HCT116 (cell line): ENCODE data around the gene MIPEP. TPM values are rescaled to one million over a fixed set of nuclear protein-coding genes. Genes with fewer than 3 reads are reported as not detected.

ENCODE experiments used
- ATAC-seq: fragments of 200-7000 bp; cut with Tn5 transposase; 2 replicates; pipeline ENCODE4 v1.9.1; 2020; ENCODE audit warnings: mild to moderate bottlenecking, moderate library complexity
- BruUV-seq: library from RNA; stranded (reverse); fragments of 400-500 nt; replicated peaks from 2 replicates; lab custom pipeline; 2021; lab: Mats Ljungman, UMichigan
- CTCF ChIA-PET: fragments of 300-600 bp; sonication (Branson Sonifier 250); formaldehyde crosslinking; loops from one replicate; lab custom pipeline; 2021; ENCODE audit warnings: antibody characterized with exemption; lab: Charles Lee
- POLR2A ChIA-PET: fragments of 300-600, 350-600 bp; sonication (Branson Sonifier 250); formaldehyde crosslinking; loops from one replicate; lab custom pipeline; 2021; ENCODE audit warnings: antibody characterized with exemption; lab: Charles Lee
- RAD21 ChIA-PET, 2 experiments: fragments of 300-600 bp; sonication (Branson Sonifier 250); formaldehyde crosslinking; loops; one replicate each; lab custom pipeline; 2023; ENCODE audit warnings: low total read pairs in 2 of 2; ENCODE audit not compliant: uncharacterized antibody in 2 of 2, unreplicated experiment in 2 of 2, low non-redundant PET in 1 of 2; lab: Charles Lee
- DNase-seq: peaks from one replicate; pipeline ENCODE4 v3.0.0-alpha.2; 2010; ENCODE audit warnings: low read depth, low spot score
- H2AFZ ChIP-seq: fragments of 200-600 bp; shearing (Covaris generic), sonication (generic); 2 replicates; pipeline ENCODE4 v1.6.1; 2017; ENCODE audit warnings: low read depth, mixed run types, mixed read lengths, antibody characterized with exemption, low read length; ENCODE audit not compliant: poor library complexity, severe bottlenecking
- H3K27ac ChIP-seq: 2 replicates; pipeline ENCODE4 v1.5.1; 2012; ENCODE audit warnings: low read depth, low read length
- H3K27me3 ChIP-seq: fragments of 200-600 bp; sonication (generic); 2 replicates; pipeline ENCODE4 v1.6.1; 2016; ENCODE audit warnings: mixed run types, low read length, mixed read lengths; ENCODE audit not compliant: insufficient read depth
- H3K36me3 ChIP-seq, 2 experiments: fragments of 200-500 bp in 1 of 2; fragments of 200-600 bp in 1 of 2; sonication (Bioruptor generic) in 1 of 2; sonication (generic) in 1 of 2; 2 replicates each; pipeline versions ENCODE4 v1.5.1 to v1.6.1; 2014 to 2016; ENCODE audit warnings: low read length in 2 of 2, inconsistent platforms in 1 of 2, mixed read lengths in 1 of 2, mixed run types in 1 of 2; ENCODE audit not compliant: insufficient read depth in 2 of 2, control insufficient read depth in 1 of 2
- H3K4me1 ChIP-seq, 2 experiments: fragments of 200-600 bp in 1 of 2; sonication (generic) in 1 of 2; 2 replicates each; pipeline versions ENCODE4 v1.5.1 to v1.6.1; 2012 to 2017; ENCODE audit warnings: low read length in 2 of 2, inconsistent platforms in 1 of 2, mild to moderate bottlenecking in 1 of 2, mixed read lengths in 1 of 2, mixed run types in 1 of 2, moderate library complexity in 1 of 2; ENCODE audit not compliant: insufficient read depth in 2 of 2, control insufficient read depth in 1 of 2
- H3K4me2 ChIP-seq: fragments of 200-600 bp; sonication (generic); 2 replicates; pipeline ENCODE4 v1.6.1; 2017; ENCODE audit warnings: mixed run types, low read length, mixed read lengths
- H3K4me3 ChIP-seq, 2 experiments: fragments of 200-600 bp in 1 of 2; sonication (generic) in 1 of 2; replicated peaks in 1 of 2; 2 replicates each; pipeline ENCODE4 v1.5.1; 2011 to 2016; ENCODE audit warnings: low read length in 2 of 2, control low read depth in 1 of 2, low read depth in 1 of 2, mild to moderate bottlenecking in 1 of 2, mixed read lengths in 1 of 2, mixed run types in 1 of 2
- H3K79me2 ChIP-seq: fragments of 200-600 bp; sonication (generic); 2 replicates; pipeline ENCODE4 v1.6.1; 2017; ENCODE audit warnings: mild to moderate bottlenecking, mixed run types, low read length, moderate library complexity, mixed read lengths; ENCODE audit not compliant: insufficient read depth
- H3K9ac ChIP-seq: fragments of 200-600 bp; sonication (generic); 2 replicates; pipeline ENCODE4 v1.6.1; 2016; ENCODE audit warnings: low read length, mixed read lengths
- H3K9me2 ChIP-seq: fragments of 200-600 bp; sonication (generic), shearing (Covaris generic); 2 replicates; pipeline ENCODE4 v1.6.1; 2017; ENCODE audit warnings: mixed run types, mild to moderate bottlenecking, moderate library complexity; ENCODE audit not compliant: insufficient read depth
- H3K9me3 ChIP-seq, 2 experiments: fragments of 200-500 bp in 1 of 2; fragments of 200-600 bp in 1 of 2; sonication (Bioruptor generic) in 1 of 2; sonication (generic) in 1 of 2; 2 replicates each; pipeline ENCODE4 v1.6.1; 2014 to 2017; ENCODE audit warnings: low read length in 2 of 2, mixed read lengths in 2 of 2, inconsistent platforms in 1 of 2, low read depth in 1 of 2, mild to moderate bottlenecking in 1 of 2, mixed run types in 1 of 2, moderate library complexity in 1 of 2; ENCODE audit not compliant: control insufficient read depth in 1 of 2, insufficient read depth in 1 of 2
- H4K20me1 ChIP-seq: fragments of 200-600 bp; sonication (generic), shearing (Covaris generic); 2 replicates; pipeline ENCODE4 v1.6.1; 2017; ENCODE audit warnings: mixed run types, mild to moderate bottlenecking, moderate library complexity; ENCODE audit not compliant: insufficient read depth
- CBX3 ChIP-seq: IDR thresholded peaks from 2 replicates; pipeline ENCODE4 v1.6.1; 2012; ENCODE audit warnings: low read depth
- EGR1 ChIP-seq: IDR thresholded peaks from 2 replicates; pipeline ENCODE4 v1.6.1; 2012; ENCODE audit warnings: low read depth
- EZH2 ChIP-seq: fragments of 200-600 bp; sonication (generic); IDR thresholded peaks from 2 replicates; pipeline ENCODE4 v1.6.1; 2017; ENCODE audit warnings: antibody characterized with exemption, mixed run types
- EZH2phosphoT487 ChIP-seq: fragments of 200-600 bp; IDR thresholded peaks from 2 replicates; pipeline ENCODE4 v1.6.1; 2018; ENCODE audit warnings: antibody characterized with exemption, borderline replicate concordance
- FOSL1 ChIP-seq: IDR thresholded peaks from 2 replicates; pipeline ENCODE4 v1.6.1; 2012; ENCODE audit warnings: low read depth
- POLR2A ChIP-seq: IDR thresholded peaks from 2 replicates; pipeline ENCODE4 v1.7.0; 2011; ENCODE audit warnings: borderline replicate concordance; ENCODE audit not compliant: insufficient read depth, insufficient read length; ENCODE audit errors: extremely low read depth
- POLR2AphosphoS5 ChIP-seq: IDR thresholded peaks from 2 replicates; pipeline ENCODE4 v1.6.1; 2011; ENCODE audit warnings: mild to moderate bottlenecking, low read depth, low read length, moderate library complexity
- RAD21 ChIP-seq: IDR thresholded peaks from 2 replicates; pipeline ENCODE4 v1.6.1; 2012; ENCODE audit warnings: low read depth, mild to moderate bottlenecking
- SP1 ChIP-seq: IDR thresholded peaks from 2 replicates; pipeline ENCODE4 v1.6.1; 2012; ENCODE audit warnings: low read depth
- TCF7L2 ChIP-seq: IDR thresholded peaks from 2 replicates; pipeline ENCODE4 v1.7.0; 2011; ENCODE audit warnings: borderline replicate concordance, inconsistent platforms; ENCODE audit not compliant: insufficient read depth, insufficient read length; ENCODE audit errors: extremely low read depth
- YY1 ChIP-seq: IDR thresholded peaks from 2 replicates; pipeline ENCODE4 v1.6.1; 2011; ENCODE audit warnings: low read length, low read depth, moderate library complexity, mild to moderate bottlenecking; ENCODE audit not compliant: insufficient replicate concordance; ENCODE audit errors: extremely low read depth
- ZFX ChIP-seq: fragments of 450-650 bp; IDR thresholded peaks from 2 replicates; pipeline ENCODE4 v1.6.1; 2017
- ZNF274 ChIP-seq: fragments of 200-500 bp; sonication (Bioruptor generic); IDR thresholded peaks from 2 replicates; pipeline ENCODE4 v1.6.1; 2014; ENCODE audit warnings: mild to moderate bottlenecking, low read depth, low read length, inconsistent platforms
- intact Hi-C: fragments of 100-400 bp; cut with micrococcal nuclease; formaldehyde crosslinking; loops from 2 replicates; pipeline ENCODE4 v1.10.0; 2022
- total RNA-seq: library from RNA; stranded (reverse); gene quantifications from one replicate; pipeline ENCODE4 v1.2.1, GENCODE V29; 2021; ENCODE audit not compliant: unreplicated experiment
- TF ChIP-seq, protein P1 (sequence below): IDR thresholded peaks from 2 replicates; pipeline ENCODE4 v1.6.1; 2011; ENCODE audit warnings: mild to moderate bottlenecking, low read length, moderate library complexity; ENCODE audit not compliant: insufficient replicate concordance; ENCODE audit errors: extremely low read depth
- TF ChIP-seq, protein P2 (sequence below): IDR thresholded peaks from 2 replicates; pipeline ENCODE4 v1.6.1; 2012
- TF ChIP-seq, protein P3 (sequence below), 3 experiments: fragments of 200-600 bp in 1 of 3; sonication (generic) in 1 of 3; IDR thresholded peaks in 2 of 3; conservative IDR thresholded peaks in 1 of 3; 2 replicates each; pipeline ENCODE4 v1.5.1; 2012 to 2017; ENCODE audit warnings: low read depth in 2 of 3, low read length in 2 of 3, antibody characterized with exemption in 1 of 3, borderline replicate concordance in 1 of 3, control low read depth in 1 of 3, mild to moderate bottlenecking in 1 of 3, mixed read lengths in 1 of 3, mixed run types in 1 of 3, moderate library complexity in 1 of 3; ENCODE audit not compliant: insufficient read depth in 1 of 3
- TF ChIP-seq, protein P4 (sequence below): IDR thresholded peaks from 2 replicates; pipeline ENCODE4 v1.6.1; 2012; ENCODE audit warnings: low read depth

Gene MIPEP
- total RNA-seq, 1 experiment from 2014 or later: 33.3 TPM

DNA sequence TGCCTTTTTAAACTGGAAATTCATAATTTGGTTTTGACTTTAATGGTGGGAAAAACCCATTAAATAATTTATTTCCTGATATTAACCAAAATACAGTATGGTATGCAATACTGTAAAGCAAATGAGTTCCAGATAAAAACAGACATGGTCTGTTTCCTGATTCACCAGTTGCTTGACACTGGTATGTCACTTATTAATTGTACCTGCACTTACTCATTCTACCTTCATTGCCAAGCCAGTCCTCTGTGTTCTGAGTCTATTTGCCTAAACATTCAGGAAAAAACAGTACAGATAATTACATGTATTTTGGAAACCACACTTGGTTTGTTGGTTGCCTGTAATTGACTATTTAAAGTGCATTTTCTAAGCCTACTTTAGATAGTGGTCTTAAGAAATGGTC, 159.7 kb downstream of the MIPEP start (continued):
- TF ChIP-seq EGR1 (no peak), POLR2A (no peak), EZH2phosphoT487 (no peak), ZNF274 (no peak)
- TF ChIP-seq, protein P1, sequence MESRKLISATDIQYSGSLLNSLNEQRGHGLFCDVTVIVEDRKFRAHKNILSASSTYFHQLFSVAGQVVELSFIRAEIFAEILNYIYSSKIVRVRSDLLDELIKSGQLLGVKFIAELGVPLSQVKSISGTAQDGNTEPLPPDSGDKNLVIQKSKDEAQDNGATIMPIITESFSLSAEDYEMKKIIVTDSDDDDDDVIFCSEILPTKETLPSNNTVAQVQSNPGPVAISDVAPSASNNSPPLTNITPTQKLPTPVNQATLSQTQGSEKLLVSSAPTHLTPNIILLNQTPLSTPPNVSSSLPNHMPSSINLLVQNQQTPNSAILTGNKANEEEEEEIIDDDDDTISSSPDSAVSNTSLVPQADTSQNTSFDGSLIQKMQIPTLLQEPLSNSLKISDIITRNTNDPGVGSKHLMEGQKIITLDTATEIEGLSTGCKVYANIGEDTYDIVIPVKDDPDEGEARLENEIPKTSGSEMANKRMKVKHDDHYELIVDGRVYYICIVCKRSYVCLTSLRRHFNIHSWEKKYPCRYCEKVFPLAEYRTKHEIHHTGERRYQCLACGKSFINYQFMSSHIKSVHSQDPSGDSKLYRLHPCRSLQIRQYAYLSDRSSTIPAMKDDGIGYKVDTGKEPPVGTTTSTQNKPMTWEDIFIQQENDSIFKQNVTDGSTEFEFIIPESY: no peak

DNA sequence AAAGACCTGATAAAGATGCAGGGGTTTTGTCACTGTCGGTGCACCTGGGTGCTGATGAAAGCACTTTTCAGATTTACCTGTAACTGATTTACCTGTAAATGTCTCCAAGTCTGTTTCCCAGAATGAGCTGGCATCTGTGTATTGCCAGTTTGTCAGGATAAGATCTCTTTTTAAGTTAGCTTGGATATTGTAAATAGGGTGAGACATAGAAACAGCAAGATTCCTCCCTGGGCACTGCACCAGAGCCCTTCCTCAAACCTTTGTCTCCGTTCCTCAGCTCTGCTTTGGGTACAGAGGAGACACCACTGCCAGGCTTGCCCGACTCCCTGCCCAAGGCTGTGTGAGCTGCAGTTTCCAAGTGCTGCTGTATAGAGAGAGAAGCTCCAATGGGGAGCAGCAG, 160.4 kb downstream of the MIPEP start:
- Histone ChIP-seq H3K36me3 (no peaks in the 10 kb centered on the region), H3K27ac (no peak overlapping the region), H3K27me3 (no peaks in the 10 kb centered on the region), H2AFZ (no peak overlapping the region), H3K79me2 (no peaks in the 10 kb centered on the region), H3K9ac (no peak overlapping the region), H3K9me3 (no peaks in the 10 kb centered on the region), H3K4me2 (no peak overlapping the region), H3K4me3 (no peak overlapping the region), H4K20me1 (no peaks in the 10 kb centered on the region), H3K4me1 (no peaks in the 10 kb centered on the region), H3K9me2 (no peaks in the 10 kb centered on the region)
- intact Hi-C loops: loop anchor here (10.0 kb wide), 1 partner anchor 64 kb away; no protein-coding TSS in a partner anchor
- DNase-seq: no peak
- ATAC-seq: no peak
- ChIA-PET RAD21 (no interaction called here), POLR2A (no interaction called here), CTCF (interaction anchor here (1.5 kb wide), 1 partner anchor 13 kb away, joined by 3 read pairs; no protein-coding TSS in a partner anchor)
- no TSS peak for BruUV-seq
- TF ChIP-seq, protein P2, sequence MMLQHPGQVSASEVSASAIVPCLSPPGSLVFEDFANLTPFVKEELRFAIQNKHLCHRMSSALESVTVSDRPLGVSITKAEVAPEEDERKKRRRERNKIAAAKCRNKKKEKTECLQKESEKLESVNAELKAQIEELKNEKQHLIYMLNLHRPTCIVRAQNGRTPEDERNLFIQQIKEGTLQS: no peak
- TF ChIP-seq POLR2AphosphoS5 (no peak), ZNF274 (no peak), ZFX (no peak), RAD21 (no peak), POLR2A (no peak), EZH2 (no peak), CBX3 (no peak), SP1 (no peak), FOSL1 (no peak), YY1 (no peak), TCF7L2 (no peak)
- TF ChIP-seq, protein P3, sequence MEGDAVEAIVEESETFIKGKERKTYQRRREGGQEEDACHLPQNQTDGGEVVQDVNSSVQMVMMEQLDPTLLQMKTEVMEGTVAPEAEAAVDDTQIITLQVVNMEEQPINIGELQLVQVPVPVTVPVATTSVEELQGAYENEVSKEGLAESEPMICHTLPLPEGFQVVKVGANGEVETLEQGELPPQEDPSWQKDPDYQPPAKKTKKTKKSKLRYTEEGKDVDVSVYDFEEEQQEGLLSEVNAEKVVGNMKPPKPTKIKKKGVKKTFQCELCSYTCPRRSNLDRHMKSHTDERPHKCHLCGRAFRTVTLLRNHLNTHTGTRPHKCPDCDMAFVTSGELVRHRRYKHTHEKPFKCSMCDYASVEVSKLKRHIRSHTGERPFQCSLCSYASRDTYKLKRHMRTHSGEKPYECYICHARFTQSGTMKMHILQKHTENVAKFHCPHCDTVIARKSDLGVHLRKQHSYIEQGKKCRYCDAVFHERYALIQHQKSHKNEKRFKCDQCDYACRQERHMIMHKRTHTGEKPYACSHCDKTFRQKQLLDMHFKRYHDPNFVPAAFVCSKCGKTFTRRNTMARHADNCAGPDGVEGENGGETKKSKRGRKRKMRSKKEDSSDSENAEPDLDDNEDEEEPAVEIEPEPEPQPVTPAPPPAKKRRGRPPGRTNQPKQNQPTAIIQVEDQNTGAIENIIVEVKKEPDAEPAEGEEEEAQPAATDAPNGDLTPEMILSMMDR (IDR thresholded peaks at IDR 0.05 in 2 of 3, conservative IDR thresholded peaks at IDR 0.05 in 1 of 3; ENCODE audit: borderline replicate concordance in 1 of 3, insufficient read depth in 1 of 3, low read depth in 2 of 3, low read length in 2 of 3): no peak
- TF ChIP-seq, protein P4, sequence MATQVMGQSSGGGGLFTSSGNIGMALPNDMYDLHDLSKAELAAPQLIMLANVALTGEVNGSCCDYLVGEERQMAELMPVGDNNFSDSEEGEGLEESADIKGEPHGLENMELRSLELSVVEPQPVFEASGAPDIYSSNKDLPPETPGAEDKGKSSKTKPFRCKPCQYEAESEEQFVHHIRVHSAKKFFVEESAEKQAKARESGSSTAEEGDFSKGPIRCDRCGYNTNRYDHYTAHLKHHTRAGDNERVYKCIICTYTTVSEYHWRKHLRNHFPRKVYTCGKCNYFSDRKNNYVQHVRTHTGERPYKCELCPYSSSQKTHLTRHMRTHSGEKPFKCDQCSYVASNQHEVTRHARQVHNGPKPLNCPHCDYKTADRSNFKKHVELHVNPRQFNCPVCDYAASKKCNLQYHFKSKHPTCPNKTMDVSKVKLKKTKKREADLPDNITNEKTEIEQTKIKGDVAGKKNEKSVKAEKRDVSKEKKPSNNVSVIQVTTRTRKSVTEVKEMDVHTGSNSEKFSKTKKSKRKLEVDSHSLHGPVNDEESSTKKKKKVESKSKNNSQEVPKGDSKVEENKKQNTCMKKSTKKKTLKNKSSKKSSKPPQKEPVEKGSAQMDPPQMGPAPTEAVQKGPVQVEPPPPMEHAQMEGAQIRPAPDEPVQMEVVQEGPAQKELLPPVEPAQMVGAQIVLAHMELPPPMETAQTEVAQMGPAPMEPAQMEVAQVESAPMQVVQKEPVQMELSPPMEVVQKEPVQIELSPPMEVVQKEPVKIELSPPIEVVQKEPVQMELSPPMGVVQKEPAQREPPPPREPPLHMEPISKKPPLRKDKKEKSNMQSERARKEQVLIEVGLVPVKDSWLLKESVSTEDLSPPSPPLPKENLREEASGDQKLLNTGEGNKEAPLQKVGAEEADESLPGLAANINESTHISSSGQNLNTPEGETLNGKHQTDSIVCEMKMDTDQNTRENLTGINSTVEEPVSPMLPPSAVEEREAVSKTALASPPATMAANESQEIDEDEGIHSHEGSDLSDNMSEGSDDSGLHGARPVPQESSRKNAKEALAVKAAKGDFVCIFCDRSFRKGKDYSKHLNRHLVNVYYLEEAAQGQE: no peak
